WTC11 (cell line): ENCODE data around the gene RBL1. TPM values are rescaled to one million over a fixed set of nuclear protein-coding genes. Genes with fewer than 3 reads are reported as not detected.

Source experiments
- ATAC-seq: fragments of 200-7000 bp; cut with Tn5 transposase; 2 replicates; pipeline ENCODE4 v1.10.0; 2021; ENCODE audit warnings: mild to moderate bottlenecking, moderate library complexity
- CTCF ChIA-PET: fragments of 300-600 bp; sonication (Branson Sonifier 250); formaldehyde crosslinking; loops from one replicate; lab custom pipeline; 2021; ENCODE audit warnings: antibody characterized with exemption; lab: Charles Lee
- POLR2A ChIA-PET: fragments of 350-600 bp; sonication (Branson Sonifier 250); formaldehyde crosslinking; loops from one replicate; lab custom pipeline; 2021; ENCODE audit warnings: antibody characterized with exemption; lab: Charles Lee
- DNase-seq: peaks from one replicate; pipeline ENCODE4 v3.0.0; 2021; ENCODE audit warnings: low spot score
- H3K27ac Mint-ChIP-seq: 2 replicates; pipeline ENCODE4 v1.8.0; 2021; ENCODE audit warnings: mixed read lengths
- H3K27me3 Mint-ChIP-seq: 2 replicates; pipeline ENCODE4 v1.8.0; 2021; ENCODE audit warnings: low read depth, mild to moderate bottlenecking, moderate library complexity, mixed read lengths
- H3K36me3 Mint-ChIP-seq: 2 replicates; pipeline ENCODE4 v1.8.0; 2021; ENCODE audit warnings: mixed read lengths
- H3K4me1 Mint-ChIP-seq: 2 replicates; pipeline ENCODE4 v1.8.0; 2022; ENCODE audit warnings: mixed read lengths
- H3K4me3 Mint-ChIP-seq: 2 replicates; pipeline ENCODE4 v1.8.0; 2021; ENCODE audit warnings: mild to moderate bottlenecking, moderate library complexity, mixed read lengths
- H3K9me3 Mint-ChIP-seq: 2 replicates; pipeline ENCODE4 v1.8.0; 2021; ENCODE audit warnings: mixed read lengths
- ARID4B ChIP-seq: sonication (generic); formaldehyde crosslinking; IDR thresholded peaks from 2 replicates; pipeline ENCODE4 v1.8.0; 2023; ENCODE audit warnings: missing genetic modification reagents, mild to moderate bottlenecking, borderline replicate concordance
- ATF3 ChIP-seq: sonication (generic); formaldehyde crosslinking; conservative IDR thresholded peaks from 2 replicates; pipeline ENCODE4 v1.8.1; 2022; ENCODE audit warnings: mild to moderate bottlenecking, missing genetic modification reagents
- CBFB ChIP-seq: sonication (generic); formaldehyde crosslinking; IDR thresholded peaks from 2 replicates; pipeline ENCODE4 v1.8.1; 2022; ENCODE audit warnings: mild to moderate bottlenecking, low read depth, missing genetic modification reagents
- CDX4 ChIP-seq: fragments of 250-450 bp; sonication (Bioruptor Pico); IDR thresholded peaks from 2 replicates; pipeline ENCODE4 v1.9.0; 2021; ENCODE audit warnings: moderate library complexity, mild to moderate bottlenecking, inconsistent platforms, borderline replicate concordance
- CREB1 ChIP-seq: sonication (generic); formaldehyde crosslinking; IDR thresholded peaks from 2 replicates; pipeline ENCODE4 v1.8.0; 2023; ENCODE audit warnings: mild to moderate bottlenecking, missing genetic modification reagents
- ELF4 ChIP-seq: sonication (generic); formaldehyde crosslinking; IDR thresholded peaks from 2 replicates; pipeline ENCODE4 v1.8.1; 2022; ENCODE audit warnings: low read depth, mild to moderate bottlenecking, moderate library complexity, missing genetic modification reagents
- EMX1 ChIP-seq: fragments of 250-450 bp; sonication (Bioruptor Pico); IDR thresholded peaks from 2 replicates; pipeline ENCODE4 v1.8.0; 2021; ENCODE audit warnings: mild to moderate bottlenecking
- ERG ChIP-seq: fragments of 250-450 bp; sonication (Bioruptor Pico); IDR thresholded peaks from 2 replicates; pipeline ENCODE4 v1.8.0; 2021; ENCODE audit warnings: mild to moderate bottlenecking
- FOXK1 ChIP-seq: sonication (generic); formaldehyde crosslinking; IDR thresholded peaks from 2 replicates; pipeline ENCODE4 v1.8.0; 2022; ENCODE audit warnings: mild to moderate bottlenecking, moderate library complexity, missing genetic modification reagents
- MAX ChIP-seq: sonication (generic); formaldehyde crosslinking; IDR thresholded peaks from 2 replicates; pipeline ENCODE4 v1.8.0; 2022; ENCODE audit warnings: mild to moderate bottlenecking, missing genetic modification reagents
- MXD4 ChIP-seq: fragments of 250-450 bp; sonication (Bioruptor Pico); IDR thresholded peaks from 2 replicates; pipeline ENCODE4 v1.8.0; 2021; ENCODE audit warnings: mild to moderate bottlenecking, moderate library complexity, borderline replicate concordance
- NFYB ChIP-seq: sonication (generic); formaldehyde crosslinking; conservative IDR thresholded peaks from 2 replicates; pipeline ENCODE4 v1.8.0; 2022; ENCODE audit warnings: low read depth, missing genetic modification reagents
- PRRX2 ChIP-seq: fragments of 250-450 bp; sonication (Bioruptor Pico); IDR thresholded peaks from 2 replicates; pipeline ENCODE4 v1.8.0; 2021; ENCODE audit warnings: mild to moderate bottlenecking
- TCF7 ChIP-seq: sonication (generic); formaldehyde crosslinking; IDR thresholded peaks from 2 replicates; pipeline ENCODE4 v1.8.0; 2022; ENCODE audit warnings: mild to moderate bottlenecking, low read depth, missing genetic modification reagents, moderate library complexity
- ZNF423 ChIP-seq: fragments of 250-450 bp; sonication (Bioruptor Pico); IDR thresholded peaks from 2 replicates; pipeline ENCODE4 v2.1.2; 2022; ENCODE audit warnings: mild to moderate bottlenecking, moderate library complexity
- ZNF512 ChIP-seq: sonication (generic); formaldehyde crosslinking; IDR thresholded peaks from 2 replicates; pipeline ENCODE4 v1.8.1; 2022; ENCODE audit warnings: missing genetic modification reagents, borderline replicate concordance
- total RNA-seq: library from RNA; stranded (reverse); gene quantifications from 3 replicates; pipeline ENCODE4 v1.2.3, GENCODE V29; 2021

The RBL1 gene
- total RNA-seq, 1 experiment from 2014 or later: 11.1 TPM

GRCh38 chr20:37142708-37143107 lies 46.9 kb upstream of the RBL1 start (continued):
- no peak for TF ChIP-seq MXD4 (CRISPR knock-in tag)
- no peak for TF ChIP-seq MAX (CRISPR knock-in tag)
- no peak for TF ChIP-seq NFYB (CRISPR knock-in tag)
- no peak for TF ChIP-seq PRRX2 (CRISPR knock-in tag)
- no peak for TF ChIP-seq ELF4
- TF ChIP-seq ERG (CRISPR knock-in tag): no peak
- no peak for TF ChIP-seq ARID4B (CRISPR knock-in tag)

GRCh38 chr20:37137547-37137946 lies 41.8 kb upstream of the RBL1 start:
- Mint-ChIP-seq H3K36me3 (no peaks in the 10 kb centered on the region), H3K9me3 (no peaks in the 10 kb centered on the region), H3K4me3 (no peak overlapping the region), H3K4me1 (no peaks in the 10 kb centered on the region)
- ChIA-PET POLR2A (no interaction called here), CTCF (interaction anchor here (1.0 kb wide), 1 partner anchor 58 kb away, joined by 3 read pairs; no protein-coding TSS in a partner anchor)
- ATAC-seq (no peak), DNase-seq (no peak)
- TF ChIP-seq ATF3 (CRISPR knock-in tag) (no peak), TCF7 (CRISPR knock-in tag) (no peak), EMX1 (CRISPR knock-in tag) (no peak), FOXK1 (CRISPR knock-in tag) (no peak)
- TF ChIP-seq, all 79 proteins: peak for 0
- peaks cover 4% of the 10 kb centered on the region for H3K27me3 Mint-ChIP-seq
- no peak overlapping the region for H3K27ac Mint-ChIP-seq

GRCh38 chr20:37133952-37134351 lies 38.2 kb upstream of the RBL1 start:
- Mint-ChIP-seq H3K4me1 (no peaks in the 10 kb centered on the region), H3K9me3 (no peaks in the 10 kb centered on the region), H3K36me3 (no peaks in the 10 kb centered on the region), H3K27ac (no peak overlapping the region), H3K4me3 (no peak overlapping the region), H3K27me3 (peaks cover 7% of the 10 kb centered on the region)
- DNase-seq: no peak
- no peak for ATAC-seq
- CTCF ChIA-PET: no interaction called here
- TF ChIP-seq CDX4 (no peak), CREB1 (no peak), ERG (CRISPR knock-in tag) (no peak), CBFB (CRISPR knock-in tag) (no peak), ZNF512 (CRISPR knock-in tag) (no peak), ZNF423 (CRISPR knock-in tag) (no peak), MAX (CRISPR knock-in tag) (no peak)
- POLR2A ChIA-PET: no interaction called here
